Caco-2 (cell line): Measurements from ENCODE around the gene GAB2. TPM values are rescaled to one million over a fixed set of nuclear protein-coding genes. Genes with fewer than 3 reads are reported as not detected.
A peak's percentile ranks its signal among the peaks of the same experiment; 100 is the strongest.

Source experiments
- BruUV-seq: library from RNA; stranded (reverse); fragments of 400-500 nt; replicated peaks from 2 replicates; lab custom pipeline; 2021; lab: Mats Ljungman, UMichigan
- CTCF ChIA-PET: fragments of 300-600 bp; sonication (Branson Sonifier 250); formaldehyde crosslinking; loops from one replicate; lab custom pipeline; 2022; ENCODE audit warnings: antibody characterized with exemption; lab: Charles Lee
- POLR2A ChIA-PET: fragments of 300-600 bp; sonication (Branson Sonifier 250); formaldehyde crosslinking; loops from one replicate; lab custom pipeline; 2022; ENCODE audit warnings: antibody characterized with exemption; lab: Charles Lee
- DNase-seq, 2 experiments: peaks; one replicate each; pipeline versions ENCODE4 v3.0.0 to v3.0.0-alpha.2; 2020 to 2022
- H3K27me3 ChIP-seq: replicated peaks from 2 replicates; pipeline ENCODE4 v1.6.0; 2011; ENCODE audit warnings: low read length; ENCODE audit not compliant: control insufficient read depth, insufficient read depth
- H3K36me3 ChIP-seq: 2 replicates; pipeline ENCODE4 v1.5.1; 2011; ENCODE audit warnings: low read length; ENCODE audit not compliant: control insufficient read depth, insufficient read depth
- H3K4me1 ChIP-seq: fragments of 250-450 bp; sonication (Bioruptor Pico); 2 replicates; pipeline ENCODE4 v1.5.1; 2020; ENCODE audit warnings: mild to moderate bottlenecking
- H3K4me3 ChIP-seq: 2 replicates; pipeline ENCODE4 v1.5.1; 2011; ENCODE audit warnings: low read depth, mild to moderate bottlenecking, control low read depth, low read length
- H3K9me3 ChIP-seq: fragments of 250-450 bp; sonication (Bioruptor Pico); 2 replicates; pipeline ENCODE4 v1.5.1; 2020; ENCODE audit warnings: mild to moderate bottlenecking, moderate library complexity
- H3K27ac Mint-ChIP-seq: one replicate; pipeline ENCODE4 v1.8.0; 2022; ENCODE audit warnings: mixed read lengths; ENCODE audit not compliant: unreplicated experiment
- H3K27me3 Mint-ChIP-seq: one replicate; pipeline ENCODE4 v1.8.0; 2022; ENCODE audit warnings: mixed read lengths; ENCODE audit not compliant: insufficient read depth, unreplicated experiment
- H3K36me3 Mint-ChIP-seq: one replicate; pipeline ENCODE4 v1.8.0; 2022; ENCODE audit warnings: mild to moderate bottlenecking, mixed read lengths; ENCODE audit not compliant: insufficient read depth, unreplicated experiment
- H3K4me1 Mint-ChIP-seq: one replicate; pipeline ENCODE4 v1.8.0; 2022; ENCODE audit warnings: low read depth, mixed read lengths; ENCODE audit not compliant: unreplicated experiment
- H3K4me3 Mint-ChIP-seq: one replicate; pipeline ENCODE4 v1.8.0; 2022; ENCODE audit warnings: mild to moderate bottlenecking, moderate library complexity, mixed read lengths; ENCODE audit not compliant: unreplicated experiment
- H3K9me3 Mint-ChIP-seq: one replicate; pipeline ENCODE4 v1.8.0; 2022; ENCODE audit warnings: mixed read lengths; ENCODE audit not compliant: unreplicated experiment
- intact Hi-C: fragments of 100-400 bp; cut with micrococcal nuclease; formaldehyde crosslinking; loops from one replicate; pipeline ENCODE4 v1.10.0; 2022; ENCODE audit not compliant: unreplicated experiment
- total RNA-seq: library from RNA; stranded (reverse); gene quantifications from 2 replicates; pipeline ENCODE4 v1.2.3, GENCODE V29; 2022
- TF ChIP-seq, protein P1 (sequence below), 2 experiments: fragments of 200-600 bp in 1 of 2; IDR thresholded peaks; 1 replicate in 1 of 2; 2 replicates in 1 of 2; pipeline versions ENCODE4 v1.5.1 to v1.8.0; 2011 to 2022; ENCODE audit warnings: antibody characterized with exemption in 1 of 2, control low read depth in 1 of 2, inconsistent platforms in 1 of 2, low read depth in 1 of 2, low read length in 1 of 2, mild to moderate bottlenecking in 1 of 2, moderate library complexity in 1 of 2; ENCODE audit not compliant: insufficient read depth in 1 of 2, severe bottlenecking in 1 of 2, unreplicated experiment in 1 of 2

The GAB2 gene
- total RNA-seq, 1 experiment from 2014 or later = 67.3 TPM

DNA sequence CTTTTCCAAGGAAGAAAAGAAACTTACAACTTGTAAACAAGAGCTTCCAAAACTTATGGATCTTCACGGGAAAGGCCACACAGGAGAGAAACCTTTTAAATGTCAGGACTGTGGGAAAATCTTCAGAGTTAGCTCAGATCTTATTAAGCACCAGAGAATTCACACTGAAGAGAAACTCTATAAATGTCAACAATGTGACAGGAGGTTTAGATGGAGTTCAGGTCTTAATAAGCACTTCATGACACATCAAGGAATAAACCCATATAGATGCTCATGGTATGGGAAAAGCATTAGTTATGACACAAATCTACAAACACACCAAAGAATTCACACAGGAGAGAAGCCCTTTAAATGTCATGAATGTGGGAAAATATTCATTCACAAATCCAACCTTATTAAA lies 32.4 kb downstream of the GAB2 start:
- TF ChIP-seq, protein P1, sequence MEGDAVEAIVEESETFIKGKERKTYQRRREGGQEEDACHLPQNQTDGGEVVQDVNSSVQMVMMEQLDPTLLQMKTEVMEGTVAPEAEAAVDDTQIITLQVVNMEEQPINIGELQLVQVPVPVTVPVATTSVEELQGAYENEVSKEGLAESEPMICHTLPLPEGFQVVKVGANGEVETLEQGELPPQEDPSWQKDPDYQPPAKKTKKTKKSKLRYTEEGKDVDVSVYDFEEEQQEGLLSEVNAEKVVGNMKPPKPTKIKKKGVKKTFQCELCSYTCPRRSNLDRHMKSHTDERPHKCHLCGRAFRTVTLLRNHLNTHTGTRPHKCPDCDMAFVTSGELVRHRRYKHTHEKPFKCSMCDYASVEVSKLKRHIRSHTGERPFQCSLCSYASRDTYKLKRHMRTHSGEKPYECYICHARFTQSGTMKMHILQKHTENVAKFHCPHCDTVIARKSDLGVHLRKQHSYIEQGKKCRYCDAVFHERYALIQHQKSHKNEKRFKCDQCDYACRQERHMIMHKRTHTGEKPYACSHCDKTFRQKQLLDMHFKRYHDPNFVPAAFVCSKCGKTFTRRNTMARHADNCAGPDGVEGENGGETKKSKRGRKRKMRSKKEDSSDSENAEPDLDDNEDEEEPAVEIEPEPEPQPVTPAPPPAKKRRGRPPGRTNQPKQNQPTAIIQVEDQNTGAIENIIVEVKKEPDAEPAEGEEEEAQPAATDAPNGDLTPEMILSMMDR (IDR thresholded peaks at IDR 0.05; ENCODE audit: insufficient read depth in 1 of 2, low read depth in 1 of 2, low read length in 1 of 2, severe bottlenecking in 1 of 2, unreplicated experiment in 1 of 2) = no peak
- ChIA-PET POLR2A (no interaction called here), CTCF (no interaction called here)
- Histone ChIP-seq H3K27me3 (no peaks in the 10 kb centered on the region), H3K4me1 (peaks cover 37% of the 10 kb centered on the region), H3K9me3 (peaks cover 28% of the 10 kb centered on the region), H3K36me3 (peaks cover 5% of the 10 kb centered on the region), H3K4me3 (no peak overlapping the region)
- H3K9me3 Mint-ChIP-seq = peaks cover 37% of the 10 kb centered on the region
- intact Hi-C loops = no loop called here
- DNase-seq = no peak
- H3K27me3 Mint-ChIP-seq = no peaks in the 10 kb centered on the region
- H3K36me3 Mint-ChIP-seq = peaks cover 43% of the 10 kb centered on the region
- H3K27ac Mint-ChIP-seq = no peak overlapping the region
- H3K4me3 Mint-ChIP-seq = no peak overlapping the region
- no TSS peak for BruUV-seq
- H3K4me1 Mint-ChIP-seq = peaks cover 34% of the 10 kb centered on the region

DNA sequence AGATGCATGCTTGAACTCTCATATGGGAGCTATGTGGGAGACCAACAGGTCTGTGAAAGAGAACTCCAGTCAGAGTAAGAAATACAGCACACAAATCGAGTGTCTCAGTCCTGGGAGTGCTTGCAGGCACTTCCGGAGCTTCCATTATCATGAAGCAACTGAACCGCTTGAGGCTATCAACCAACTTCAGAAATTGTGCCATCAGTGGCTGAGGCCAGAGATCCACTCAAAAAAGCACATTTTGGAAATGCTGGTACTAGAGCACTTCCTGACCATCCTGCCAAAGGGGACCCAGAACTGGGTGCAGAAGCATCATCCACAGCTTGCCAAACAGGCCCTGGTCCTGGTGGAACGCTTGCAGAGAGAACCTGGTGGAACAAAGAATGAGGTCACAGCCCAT lies 33.4 kb downstream of the GAB2 start:
- POLR2A ChIA-PET = no interaction called here
- H3K27me3 ChIP-seq = no peaks in the 10 kb centered on the region

DNA sequence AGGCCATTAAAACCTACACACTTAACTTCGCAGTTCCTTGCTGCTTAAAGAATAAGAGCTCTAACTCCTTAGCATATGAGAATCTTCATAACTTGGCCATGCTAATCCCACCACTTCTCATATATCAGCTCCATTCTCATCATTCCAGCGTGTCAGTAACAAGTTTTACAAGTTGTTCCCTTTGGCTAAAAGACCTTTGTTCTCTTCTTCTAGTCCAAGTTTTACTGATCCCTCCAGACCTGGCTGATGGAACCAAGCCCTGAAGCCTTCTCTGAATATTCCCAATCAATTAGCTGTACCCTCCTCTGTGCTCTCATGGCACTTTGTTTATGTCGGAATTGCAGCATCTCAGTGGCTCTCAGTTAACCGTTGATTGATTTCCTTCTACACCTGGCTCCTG lies 35.8 kb downstream of the GAB2 start:
- Histone ChIP-seq H3K36me3 (peaks cover 5% of the 10 kb centered on the region), H3K4me3 (no peak overlapping the region), H3K9me3 (peaks cover 31% of the 10 kb centered on the region), H3K4me1 (peaks cover 60% of the 10 kb centered on the region), H3K27me3 (no peaks in the 10 kb centered on the region)
- POLR2A ChIA-PET = interaction anchor here (0.6 to 2.6 kb wide), 8 partner anchors 11 to 242 kb away, joined by 3 to 16 read pairs (median 3); partner anchors contain the start of genes ALG8, GAB2 and NARS2
- TF ChIP-seq, protein P1 (IDR thresholded peaks at IDR 0.05; ENCODE audit: insufficient read depth in 1 of 2, low read depth in 1 of 2, low read length in 1 of 2, severe bottlenecking in 1 of 2, unreplicated experiment in 1 of 2) = no peak
- Mint-ChIP-seq H3K27ac (peak overlapping the region; percentile 93), H3K4me3 (peak overlapping the region; percentile 60), H3K4me1 (peaks cover 53% of the 10 kb centered on the region), H3K27me3 (no peaks in the 10 kb centered on the region), H3K9me3 (peaks cover 31% of the 10 kb centered on the region), H3K36me3 (peaks cover 41% of the 10 kb centered on the region)
- intact Hi-C loops = loop anchor here (2.0 to 5.0 kb wide), 2 partner anchors 91 to 195 kb away; partner anchors contain the start of genes KCTD21 and USP35
- BruUV-seq = no TSS peak
- peak; percentile 54 to 71 for DNase-seq
- CTCF ChIA-PET = interaction anchor here (0.5 to 2.2 kb wide), 6 partner anchors 14 to 182 kb away, joined by 3 to 17 read pairs (median 6); partner anchors contain the start of gene GAB2

More for the DNA sequence above, 33.4 kb downstream of the GAB2 start:
- no peaks in the 10 kb centered on the region for H3K27me3 Mint-ChIP-seq
- intact Hi-C loops = loop anchor here (5.0 kb wide), 1 partner anchor 197 kb away; the partner anchor contains the start of genes KCTD21 and USP35
- H3K4me3 ChIP-seq = no peak overlapping the region
- H3K27ac Mint-ChIP-seq = peak overlapping the region; percentile 39
- H3K4me3 Mint-ChIP-seq = no peak overlapping the region
- no peak for DNase-seq
- peaks cover 37% of the 10 kb centered on the region for H3K9me3 Mint-ChIP-seq
- peaks cover 5% of the 10 kb centered on the region for H3K36me3 ChIP-seq
- BruUV-seq = no TSS peak
- TF ChIP-seq, protein P1 (IDR thresholded peaks at IDR 0.05; ENCODE audit: insufficient read depth in 1 of 2, low read depth in 1 of 2, low read length in 1 of 2, severe bottlenecking in 1 of 2, unreplicated experiment in 1 of 2) = no peak
- peaks cover 35% of the 10 kb centered on the region for H3K36me3 Mint-ChIP-seq
- H3K9me3 ChIP-seq = peaks cover 28% of the 10 kb centered on the region
- CTCF ChIA-PET = no interaction called here
- H3K4me1 ChIP-seq = peaks cover 42% of the 10 kb centered on the region
- peaks cover 34% of the 10 kb centered on the region for H3K4me1 Mint-ChIP-seq
